GM19193 (cell line): Measurements from ENCODE around the gene TMIGD2.

Experiments
- POLR2A ChIP-seq: IDR thresholded peaks from 4 replicates; pipeline ENCODE4 v1.6.1; 2011; ENCODE audit not compliant: insufficient read depth, insufficient read length; ENCODE audit errors: extremely low read depth

The TMIGD2 gene

DNA sequence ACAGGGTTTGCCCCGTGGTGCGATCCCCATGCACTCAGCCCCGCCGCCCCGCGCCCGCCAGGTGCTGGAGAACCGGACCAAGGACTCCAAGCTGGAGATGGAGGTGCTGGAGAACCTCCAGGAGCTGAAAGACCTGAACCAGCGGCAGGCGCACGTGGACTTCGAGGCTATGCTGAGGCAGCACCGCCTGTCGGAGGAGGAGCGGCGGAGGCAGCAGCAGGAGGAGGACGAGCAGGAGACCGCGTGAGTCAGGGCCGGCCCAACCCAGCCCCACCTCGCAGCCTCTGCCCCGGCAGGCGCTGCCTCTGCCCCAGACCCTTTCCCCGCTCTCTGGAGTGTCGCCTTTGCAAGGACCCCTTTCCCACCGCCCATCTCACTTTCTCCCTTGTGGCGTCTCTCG, 44.0 kb downstream of the TMIGD2 start:
- no peak for TF ChIP-seq POLR2A

DNA sequence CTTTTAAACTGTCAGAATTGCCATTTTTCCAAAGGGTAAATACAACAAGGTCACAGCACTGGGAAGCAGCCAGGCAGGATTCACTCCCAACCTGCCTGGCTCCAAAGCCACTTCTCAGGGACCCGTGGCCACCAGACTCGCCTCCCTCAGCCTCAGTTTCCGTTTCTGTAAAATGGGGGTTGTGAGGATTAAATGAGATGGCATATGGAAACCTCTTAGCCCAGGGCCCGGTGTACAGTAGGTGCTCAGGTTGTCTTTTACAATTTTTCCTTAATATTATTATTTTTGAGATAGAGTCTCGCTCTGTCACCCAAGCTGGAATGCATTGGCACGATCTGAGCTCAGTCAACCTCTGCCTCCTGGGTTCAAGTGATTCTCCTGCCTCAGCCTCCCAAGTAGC, 45.2 kb downstream of the TMIGD2 start:
- no peak for TF ChIP-seq POLR2A

DNA sequence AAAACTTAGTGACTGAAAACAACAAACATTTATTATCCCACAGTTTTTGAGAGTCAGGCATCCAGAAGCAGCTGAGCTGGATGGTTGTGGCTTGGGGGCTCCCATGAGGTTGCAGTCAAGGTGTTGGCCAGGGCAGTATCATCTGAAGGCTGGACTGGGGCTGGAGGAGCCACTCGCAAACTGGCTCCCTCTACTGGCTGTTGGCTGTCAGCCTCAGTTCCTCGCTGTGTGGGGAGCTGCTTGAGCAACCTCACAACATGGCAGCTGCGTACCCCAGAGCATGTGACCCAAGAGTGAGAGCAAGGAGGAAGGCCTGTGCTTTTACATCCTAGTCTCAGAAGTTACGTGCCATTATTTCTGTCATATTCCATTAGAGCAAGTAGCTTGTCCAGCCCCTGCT, 45.6 kb downstream of the TMIGD2 start:
- TF ChIP-seq POLR2A, result no peak

DNA sequence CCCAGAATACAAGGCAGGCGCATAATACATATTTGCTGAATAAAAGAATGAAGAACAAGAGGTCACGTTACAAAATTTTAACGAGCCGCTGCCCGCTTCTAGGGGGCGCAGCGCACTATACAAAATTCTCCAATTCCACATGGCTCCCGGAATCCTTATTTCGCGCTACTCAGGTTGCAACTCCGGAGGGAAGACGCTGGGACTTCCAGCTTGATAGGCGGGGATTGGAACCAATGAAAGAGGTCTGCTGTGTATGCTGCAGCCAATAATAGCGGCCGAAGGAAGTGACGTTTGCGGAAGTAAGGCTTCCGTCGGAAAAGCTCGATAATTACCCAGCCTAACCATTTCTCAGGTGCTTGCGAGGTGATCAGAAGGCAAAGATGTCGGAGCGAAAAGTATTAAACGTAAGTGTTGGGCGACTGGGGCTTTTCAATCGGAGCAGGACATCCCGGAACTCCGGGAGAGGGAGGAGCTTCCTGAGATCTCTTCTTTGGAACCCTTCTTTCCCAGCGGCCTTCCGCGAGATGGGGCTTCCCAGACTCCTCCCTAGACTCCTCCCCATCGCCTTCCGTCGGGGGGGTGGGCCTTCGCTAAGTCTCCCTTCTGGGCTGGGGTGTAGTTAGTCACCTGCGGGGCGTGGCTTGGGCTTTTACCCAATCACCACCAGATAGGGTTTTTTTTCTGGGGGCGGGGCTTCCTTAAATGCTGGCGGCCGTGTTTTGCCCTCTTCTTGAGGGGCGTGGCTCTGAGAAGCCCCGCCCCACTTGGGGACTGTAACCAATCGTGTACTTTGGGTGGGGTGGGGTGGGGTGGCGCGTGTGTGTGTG, 55.2 kb downstream of the TMIGD2 start, which contains the start of gene YJU2:
TSS of gene YJU2 (plus strand) at position 314 of the 827 bp plus-strand sequence. CDS start at position 381, 67 bp downstream.
- peak; percentile 83 for TF ChIP-seq POLR2A
